Parathyroid adenoma (tissue), 2 donors: Measurements from ENCODE around the gene CELA2B.
"Not testable (repeated sequence)": the region's sequence is repeated elsewhere in the genome, so short reads cannot be mapped to it uniquely, and the experiment has no call there.

ENCODE experiments used
- H2AFZ ChIP-seq: fragments of 300-600 bp; sonication (generic); one replicate; pipeline ENCODE4 v1.7.0; 2017; ENCODE audit warnings: antibody characterized with exemption, mild to moderate bottlenecking
- H3K27ac ChIP-seq: fragments of 300-600 bp; sonication (generic); one replicate; pipeline ENCODE4 v1.7.0; 2017
- H3K27me3 ChIP-seq: fragments of 300-600 bp; sonication (generic); one replicate; pipeline ENCODE4 v1.7.0; 2017; ENCODE audit warnings: low read length; ENCODE audit not compliant: control insufficient read depth, insufficient read depth
- H3K36me3 ChIP-seq: fragments of 300-600 bp; sonication (generic); one replicate; pipeline ENCODE4 v1.7.0; 2017; ENCODE audit warnings: low read length; ENCODE audit not compliant: control insufficient read depth, insufficient read depth
- H3K4me1 ChIP-seq: fragments of 300-600 bp; sonication (generic); one replicate; pipeline ENCODE4 v1.7.0; 2017; ENCODE audit warnings: control low read depth
- H3K4me2 ChIP-seq: fragments of 300-600 bp; sonication (generic); one replicate; pipeline ENCODE4 v1.7.0; 2017; ENCODE audit warnings: low read length
- H3K4me3 ChIP-seq: fragments of 300-600 bp; sonication (generic); one replicate; pipeline ENCODE4 v1.7.0; 2017; ENCODE audit warnings: low read depth, low read length
- H3K79me2 ChIP-seq: fragments of 300-600 bp; sonication (generic); one replicate; pipeline ENCODE4 v1.7.0; 2017; ENCODE audit warnings: control low read depth
- H3K9ac ChIP-seq: fragments of 300-600 bp; sonication (generic); one replicate; pipeline ENCODE4 v1.7.0; 2017; ENCODE audit warnings: mild to moderate bottlenecking
- H3K9me3 ChIP-seq: fragments of 300-600 bp; sonication (generic); one replicate; pipeline ENCODE4 v1.7.0; 2017; ENCODE audit warnings: low read length; ENCODE audit not compliant: control insufficient read depth
- TF ChIP-seq, protein P1 (sequence below): fragments of 300-600 bp; sonication (generic); IDR thresholded peaks from one replicate; pipeline ENCODE4 v1.7.0; 2017; ENCODE audit warnings: antibody characterized with exemption, mild to moderate bottlenecking
- donor health status: primary hyperparathyroidism.

The CELA2B gene

DNA sequence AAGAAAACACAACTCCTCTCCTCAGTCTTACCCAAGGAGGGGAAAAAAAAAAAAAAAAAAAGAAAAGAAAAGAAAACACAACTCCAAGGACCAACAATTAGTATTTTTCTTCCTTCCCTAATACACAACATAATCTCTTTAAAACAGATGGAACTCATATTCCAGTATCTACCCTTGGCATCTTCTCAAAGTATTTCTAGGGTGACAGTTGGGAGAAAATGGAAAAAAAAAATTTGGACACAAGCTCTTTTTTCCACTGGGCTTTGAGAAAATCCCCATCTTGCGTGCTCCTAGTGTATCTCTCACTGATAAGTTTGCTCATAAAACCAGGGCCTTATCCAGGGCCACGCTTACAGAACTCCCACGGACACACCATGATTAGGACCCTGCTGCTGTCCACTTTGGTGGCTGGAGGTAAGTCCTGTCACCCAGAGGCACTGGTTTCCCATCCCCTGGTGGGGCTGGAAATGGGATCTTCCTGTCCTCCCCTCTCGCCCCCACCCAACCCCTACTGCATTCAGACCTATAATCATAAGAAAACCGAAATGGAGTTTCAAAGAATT lies at the start of gene CELA2B:
TSS of gene CELA2B (plus strand) at position 353 of the 563 bp plus-strand sequence. CDS start at position 375, 22 bp downstream.
- TF ChIP-seq, protein P1, sequence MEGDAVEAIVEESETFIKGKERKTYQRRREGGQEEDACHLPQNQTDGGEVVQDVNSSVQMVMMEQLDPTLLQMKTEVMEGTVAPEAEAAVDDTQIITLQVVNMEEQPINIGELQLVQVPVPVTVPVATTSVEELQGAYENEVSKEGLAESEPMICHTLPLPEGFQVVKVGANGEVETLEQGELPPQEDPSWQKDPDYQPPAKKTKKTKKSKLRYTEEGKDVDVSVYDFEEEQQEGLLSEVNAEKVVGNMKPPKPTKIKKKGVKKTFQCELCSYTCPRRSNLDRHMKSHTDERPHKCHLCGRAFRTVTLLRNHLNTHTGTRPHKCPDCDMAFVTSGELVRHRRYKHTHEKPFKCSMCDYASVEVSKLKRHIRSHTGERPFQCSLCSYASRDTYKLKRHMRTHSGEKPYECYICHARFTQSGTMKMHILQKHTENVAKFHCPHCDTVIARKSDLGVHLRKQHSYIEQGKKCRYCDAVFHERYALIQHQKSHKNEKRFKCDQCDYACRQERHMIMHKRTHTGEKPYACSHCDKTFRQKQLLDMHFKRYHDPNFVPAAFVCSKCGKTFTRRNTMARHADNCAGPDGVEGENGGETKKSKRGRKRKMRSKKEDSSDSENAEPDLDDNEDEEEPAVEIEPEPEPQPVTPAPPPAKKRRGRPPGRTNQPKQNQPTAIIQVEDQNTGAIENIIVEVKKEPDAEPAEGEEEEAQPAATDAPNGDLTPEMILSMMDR = no peak
- Histone ChIP-seq H3K4me1 (no peaks in the 10 kb centered on the region), H3K79me2 (no peaks in the 10 kb centered on the region), H3K27ac (no peak within 1 kb of the TSS), H3K4me2 (no peak within 1 kb of the TSS), H3K27me3 (no peaks in the 10 kb centered on the region), H3K9ac (no peak within 1 kb of the TSS), H3K4me3 (no peak within 1 kb of the TSS), H2AFZ (no peak within 1 kb of the TSS), H3K9me3 (no peaks in the 10 kb centered on the region), H3K36me3 (no peaks in the 10 kb centered on the region)

DNA sequence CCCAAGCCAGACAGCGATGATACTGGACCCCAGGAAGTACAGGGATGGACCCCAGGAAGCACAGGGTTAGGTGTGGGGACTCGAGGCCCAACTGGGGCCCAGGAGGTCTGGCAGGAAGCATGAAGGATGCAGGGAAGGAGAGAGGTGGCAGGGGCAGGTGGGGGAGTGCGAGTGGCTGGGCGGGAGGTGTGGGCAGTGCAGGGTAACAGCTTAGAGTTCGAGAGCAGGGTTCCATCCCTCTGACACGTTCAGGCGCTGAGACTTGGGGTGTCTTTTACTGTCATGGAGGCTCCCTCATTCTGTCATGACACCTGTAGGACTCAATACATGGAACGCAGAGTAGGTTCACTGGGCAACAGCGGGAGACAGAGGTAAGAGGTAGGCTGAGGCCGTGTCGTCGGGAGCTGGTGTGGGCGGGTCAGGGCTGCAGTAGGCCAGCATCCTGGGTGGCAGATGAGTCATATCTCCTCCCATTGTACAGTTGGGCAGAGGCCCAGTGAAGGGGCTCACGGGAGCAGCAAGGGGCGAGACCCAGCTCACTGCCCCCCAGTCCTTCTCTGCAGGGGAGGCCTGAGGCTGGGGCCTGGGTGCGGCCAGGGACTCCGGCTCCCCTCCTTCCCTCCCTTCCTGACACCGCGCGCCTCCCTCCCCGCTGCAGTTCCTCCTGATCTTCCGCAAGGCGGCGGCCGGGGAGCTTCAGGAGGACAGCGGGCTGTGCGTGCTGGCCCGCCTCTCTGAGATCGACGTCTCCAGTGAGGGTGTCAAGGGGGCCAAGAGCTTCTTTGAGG lies 49.2 kb upstream of the CELA2B start:
- peaks cover 20% of the 10 kb centered on the region for H3K79me2 ChIP-seq
- H3K9ac ChIP-seq = no peak overlapping the region
- no peak overlapping the region for H3K4me3 ChIP-seq
- H3K27me3 ChIP-seq = no peaks in the 10 kb centered on the region
- TF ChIP-seq, protein P1 = no peak
- no peaks in the 10 kb centered on the region for H3K36me3 ChIP-seq
- no peak overlapping the region for H2AFZ ChIP-seq
- no peak overlapping the region for H3K27ac ChIP-seq
- no peak overlapping the region for H3K4me2 ChIP-seq
- H3K4me1 ChIP-seq = no peaks in the 10 kb centered on the region
- no peaks in the 10 kb centered on the region for H3K9me3 ChIP-seq

DNA sequence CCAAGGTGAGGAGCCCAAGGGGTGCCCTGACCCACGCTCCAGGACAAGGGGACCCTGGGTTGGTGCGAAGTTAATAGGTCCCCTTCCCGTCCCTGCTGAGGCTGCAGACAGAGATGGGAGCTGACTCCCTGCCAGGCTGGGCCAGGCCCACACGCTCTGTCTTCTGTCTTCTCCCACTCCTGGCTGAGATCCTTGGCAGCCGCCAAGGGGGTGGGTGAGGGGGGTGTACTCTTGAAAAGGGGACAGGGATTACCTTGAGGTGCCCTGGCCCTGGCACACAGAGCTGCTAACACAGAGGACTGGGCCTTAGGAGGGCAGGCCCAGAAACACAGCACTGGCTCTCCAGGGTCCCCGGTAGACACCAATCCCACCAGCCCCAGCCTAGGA lies 48.6 kb upstream of the CELA2B start:
- Histone ChIP-seq H3K4me1 (no peaks in the 10 kb centered on the region), H3K4me3 (no peak overlapping the region), H3K79me2 (peaks cover 17% of the 10 kb centered on the region), H3K4me2 (no peak overlapping the region), H3K36me3 (no peaks in the 10 kb centered on the region), H2AFZ (no peak overlapping the region), H3K9ac (no peak overlapping the region), H3K9me3 (no peaks in the 10 kb centered on the region), H3K27ac (no peak overlapping the region), H3K27me3 (no peaks in the 10 kb centered on the region)
- TF ChIP-seq, protein P1 = no peak

DNA sequence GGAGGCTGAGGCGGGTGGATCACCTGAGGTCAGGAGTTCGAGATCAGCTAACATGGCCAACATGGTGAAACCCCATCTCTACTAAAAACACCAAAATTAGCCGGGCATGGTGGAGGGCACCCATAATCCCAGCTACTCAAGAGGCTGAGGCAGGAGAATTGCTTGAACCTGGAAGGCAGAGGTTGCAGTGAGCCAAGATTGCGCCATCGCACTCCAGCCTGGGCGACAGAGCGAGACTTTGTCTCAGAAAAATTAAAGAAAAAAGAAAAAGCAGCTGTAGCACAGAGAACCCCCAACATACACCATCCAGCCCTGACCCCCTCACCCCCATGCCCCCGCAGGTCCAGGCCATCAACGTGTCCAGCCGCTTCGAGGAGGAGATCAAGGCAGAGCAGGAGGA lies 47.7 kb upstream of the CELA2B start:
- not testable (repeated sequence) for H3K4me2 ChIP-seq, H3K9me3 ChIP-seq, H2AFZ ChIP-seq, H3K4me1 ChIP-seq, H3K27ac ChIP-seq, H3K4me3 ChIP-seq, H3K36me3 ChIP-seq, H3K27me3 ChIP-seq, H3K9ac ChIP-seq, H3K79me2 ChIP-seq

DNA sequence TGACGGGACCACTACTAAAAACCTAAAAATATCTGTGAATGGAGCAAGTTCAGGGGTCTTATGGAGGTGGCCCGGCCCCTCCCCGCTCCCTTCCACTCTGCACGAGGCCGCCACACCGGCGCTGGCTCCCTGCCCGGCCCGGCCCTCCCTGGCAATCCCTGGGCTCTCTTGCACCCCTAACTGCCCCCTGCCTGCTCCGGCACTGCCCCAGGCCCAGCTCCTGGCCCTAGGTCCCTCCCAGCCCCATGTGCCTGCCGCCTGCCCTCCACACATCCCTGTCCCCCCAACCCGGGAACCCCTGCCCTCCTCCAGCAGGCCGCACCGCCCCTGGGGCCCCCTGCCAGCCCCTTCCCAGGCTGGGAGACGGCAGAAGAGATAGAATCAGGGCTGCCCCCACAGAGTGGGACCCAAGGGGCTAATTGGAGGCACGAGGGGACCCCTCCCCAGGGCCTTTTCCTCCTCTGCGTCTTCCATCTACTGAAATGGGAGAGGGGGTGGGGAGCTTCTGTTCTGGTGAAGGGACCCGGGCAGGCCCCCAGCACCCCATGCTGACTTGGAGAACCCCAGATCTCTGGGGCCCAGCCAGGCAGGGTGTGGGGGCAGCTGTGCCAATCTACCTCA lies 47.0 kb upstream of the CELA2B start:
- H3K36me3 ChIP-seq = no peaks in the 10 kb centered on the region
- H3K79me2 ChIP-seq = peaks cover 5% of the 10 kb centered on the region
- no peaks in the 10 kb centered on the region for H3K4me1 ChIP-seq
- TF ChIP-seq, protein P1 = no peak
- H2AFZ ChIP-seq = no peak overlapping the region
- no peak overlapping the region for H3K9ac ChIP-seq
- no peaks in the 10 kb centered on the region for H3K9me3 ChIP-seq
- H3K4me3 ChIP-seq = no peak overlapping the region
- H3K4me2 ChIP-seq = no peak overlapping the region
- H3K27me3 ChIP-seq = no peaks in the 10 kb centered on the region
- H3K27ac ChIP-seq = no peak overlapping the region
